B cell (primary cell): Measurements from ENCODE around the gene ASTN2. TPM values are rescaled to one million over a fixed set of nuclear protein-coding genes. Genes with fewer than 3 reads are reported as not detected.

Source experiments
- ATAC-seq: fragments of 200-7000 bp; cut with Tn5 transposase; one replicate; pipeline ENCODE4 v1.10.0; 2021; ENCODE audit warnings: low read depth, mild to moderate bottlenecking, moderate number of reproducible peaks, moderate library complexity
- CTCF ChIA-PET: fragments of 350-600 bp; sonication (Branson Sonifier 250); formaldehyde crosslinking; loops from one replicate; lab custom pipeline; 2021; ENCODE audit warnings: antibody characterized with exemption, inconsistent platforms; lab: Charles Lee
- POLR2A ChIA-PET: fragments of 350-600 bp; sonication (Branson Sonifier 250); formaldehyde crosslinking; loops from one replicate; lab custom pipeline; 2021; ENCODE audit warnings: antibody characterized with exemption; lab: Charles Lee
- DNase-seq: peaks from one replicate; pipeline ENCODE4 v3.0.0; 2013
- H2AFZ ChIP-seq: 2 replicates; pipeline ENCODE4 v1.6.1; 2012; ENCODE audit warnings: mild to moderate bottlenecking, low read depth, low read length; ENCODE audit not compliant: insufficient read depth, poor library complexity, severe bottlenecking
- H3K27ac ChIP-seq, 2 donors: 1 replicate in 1 of 2; 2 replicates in 1 of 2; pipeline ENCODE4 v1.5.1; 2012 to 2013; ENCODE audit warnings: low read length in 2 of 2, mild to moderate bottlenecking in 2 of 2, moderate library complexity in 1 of 2
- H3K27me3 ChIP-seq, 4 experiments: fragments of 200-600 bp in 1 of 4; sonication (generic) in 1 of 4; replicated peaks in 1 of 4; 1 replicate in 2 of 4; 2 replicates in 2 of 4; pipeline versions ENCODE4 v1.6.1 to v1.7.0; 2013 to 2016; ENCODE audit warnings: low read length in 3 of 4, mild to moderate bottlenecking in 2 of 4, mixed read lengths in 1 of 4, moderate library complexity in 1 of 4; ENCODE audit not compliant: insufficient read depth in 4 of 4, control insufficient read depth in 3 of 4; ENCODE audit errors: control extremely low read depth in 1 of 4
- H3K36me3 ChIP-seq, 2 experiments: replicated peaks in 1 of 2; 1 replicate in 1 of 2; 2 replicates in 1 of 2; pipeline versions ENCODE4 v1.6.1 to v1.7.1; 2013; ENCODE audit warnings: low read length in 1 of 2; ENCODE audit not compliant: insufficient read depth in 2 of 2, control insufficient read depth in 1 of 2; ENCODE audit errors: control extremely low read depth in 1 of 2, extremely low read depth in 1 of 2
- H3K4me1 ChIP-seq, 2 donors: fragments of 200-600 bp in 1 of 2; sonication (generic) in 1 of 2; 1 replicate in 1 of 2; 2 replicates in 1 of 2; pipeline versions ENCODE4 v1.5.1 to v1.6.1; 2013 to 2017; ENCODE audit warnings: low read length in 2 of 2; ENCODE audit not compliant: control insufficient read depth in 2 of 2, insufficient read depth in 2 of 2
- H3K4me2 ChIP-seq: replicated peaks from 2 replicates; pipeline ENCODE3; 2012; ENCODE audit warnings: mild to moderate bottlenecking, low read depth, low read length; ENCODE audit not compliant: poor library complexity, severe bottlenecking
- H3K4me3 ChIP-seq, 5 experiments: fragments of 200-600 bp in 1 of 5; sonication (generic) in 1 of 5; 1 replicate in 3 of 5; 2 replicates in 2 of 5; pipeline versions ENCODE4 v1.5.1 to v1.7.0; 2011 to 2016; ENCODE audit warnings: low read length in 4 of 5, mild to moderate bottlenecking in 4 of 5, low read depth in 2 of 5, control low read depth in 1 of 5, moderate library complexity in 1 of 5; ENCODE audit not compliant: insufficient read depth in 1 of 5; ENCODE audit errors: control extremely low read depth in 1 of 5, extremely low read depth in 1 of 5
- H3K79me2 ChIP-seq: fragments of 200-600 bp; sonication (generic); one replicate; pipeline ENCODE4 v1.6.0; 2016; ENCODE audit warnings: low read length; ENCODE audit not compliant: control insufficient read depth, insufficient read depth
- H3K9ac ChIP-seq: fragments of 200-600 bp; sonication (generic); 2 replicates; pipeline ENCODE4 v1.6.1; 2017; ENCODE audit warnings: mild to moderate bottlenecking, low read length, moderate library complexity
- H3K9me3 ChIP-seq, 3 donors: one replicate each; pipeline versions ENCODE4 v1.6.1 to v1.7.1; 2013; ENCODE audit warnings: low read length in 2 of 3; ENCODE audit not compliant: control insufficient read depth in 2 of 3, insufficient read depth in 1 of 3; ENCODE audit errors: control extremely low read depth in 1 of 3
- H4K20me1 ChIP-seq: 2 replicates; pipeline ENCODE4 v1.6.0; 2012; ENCODE audit warnings: mild to moderate bottlenecking, low read length; ENCODE audit not compliant: insufficient read depth, control insufficient read depth, poor library complexity, severe bottlenecking
- H3K27ac Mint-ChIP-seq: one replicate; pipeline ENCODE4 v1.8.0; 2021; ENCODE audit warnings: mixed read lengths
- H3K27me3 Mint-ChIP-seq: one replicate; pipeline ENCODE4 v1.8.0; 2021; ENCODE audit warnings: mixed read lengths
- H3K4me1 Mint-ChIP-seq: one replicate; pipeline ENCODE4 v1.8.0; 2021; ENCODE audit warnings: mixed read lengths
- H3K4me3 Mint-ChIP-seq: one replicate; pipeline ENCODE4 v1.8.0; 2021; ENCODE audit warnings: mixed read lengths
- H3K9me3 Mint-ChIP-seq: one replicate; pipeline ENCODE4 v1.8.0; 2022; ENCODE audit warnings: mixed read lengths; ENCODE audit not compliant: insufficient read depth
- CTCF ChIP-seq: fragments of 200-600 bp; IDR thresholded peaks from one replicate; pipeline ENCODE4 v1.8.0; 2022; ENCODE audit warnings: antibody characterized with exemption, mild to moderate bottlenecking
- EZH2 ChIP-seq: IDR thresholded peaks from 2 replicates; pipeline ENCODE4 v1.6.1; 2012; ENCODE audit warnings: borderline replicate concordance, low read depth, mild to moderate bottlenecking, moderate library complexity, low read length; ENCODE audit not compliant: insufficient read depth, poor library complexity, severe bottlenecking
- WGBS: methylation state at CpG from one replicate; pipeline ENCODE4 v1.1.5; 2013; ENCODE audit warnings: missing lambda C conversion rate; ENCODE audit not compliant: insufficient coverage; 5-methylcytosine and 5-hydroxymethylcytosine counted together
- intact Hi-C: fragments of 100-400 bp; cut with micrococcal nuclease; formaldehyde crosslinking; loops from one replicate; pipeline ENCODE4 v1.10.0; 2022
- polyA plus RNA-seq: library from polyadenylated mRNA; depleted of rRNA; stranded (reverse); fragments of >200 nt; gene quantifications from 2 replicates; pipeline ENCODE4 v1.2.3, GENCODE V29; 2012
- total RNA-seq, 2 donors: library from RNA; stranded (reverse); fragments of 120-200 nt in 1 of 2; gene quantifications; 1 replicate in 1 of 2; 2 replicates in 1 of 2; pipeline versions ENCODE4 v1.2.3 to v1.2.4, GENCODE V29; 2013 to 2022

The ASTN2 gene
- total and polyA plus RNA-seq, 2 donors (not counting 1 experiment from before 2014, with no cell fraction given): 1.2 to 3.6 TPM

DNA sequence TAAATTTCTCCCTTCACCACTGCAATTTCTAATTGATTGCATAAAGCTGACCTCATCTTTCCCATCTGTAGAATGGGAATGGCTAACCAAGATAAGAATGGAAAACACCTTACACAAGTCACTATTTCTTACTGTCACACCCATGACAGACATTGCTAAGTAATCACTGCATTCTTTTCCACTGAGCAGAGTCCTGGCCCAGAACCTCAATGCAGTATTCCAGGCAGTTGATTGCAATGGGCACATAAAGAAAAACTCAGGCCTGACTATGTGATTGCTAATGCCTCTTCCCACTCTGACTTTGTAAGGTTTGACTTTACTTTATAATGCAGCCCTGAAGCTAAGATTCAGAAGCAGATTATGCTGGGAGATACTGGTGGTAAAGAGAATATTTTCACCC is 698.4 kb downstream of the ASTN2 start:
- H4K20me1 ChIP-seq: no peaks in the 10 kb centered on the region
- H3K27ac ChIP-seq: no peak overlapping the region
- H3K36me3 ChIP-seq: no peaks in the 10 kb centered on the region
- intact Hi-C loops: no loop called here
- ATAC-seq (no peak), DNase-seq (no peak)
- Mint-ChIP-seq H3K27ac (no peak overlapping the region), H3K27me3 (peaks cover 15% of the 10 kb centered on the region), H3K9me3 (no peaks in the 10 kb centered on the region), H3K4me3 (no peak overlapping the region), H3K4me1 (no peaks in the 10 kb centered on the region)
- no peak overlapping the region for H2AFZ ChIP-seq
- no peaks in the 10 kb centered on the region for H3K9me3 ChIP-seq
- no peak overlapping the region for H3K4me2 ChIP-seq
- ChIA-PET CTCF (no interaction called here), POLR2A (no interaction called here)
- TF ChIP-seq EZH2 (no peak), CTCF (no peak)
- H3K4me3 ChIP-seq: no peak overlapping the region
- H3K79me2 ChIP-seq: no peaks in the 10 kb centered on the region
- H3K9ac ChIP-seq: no peak overlapping the region
- peaks cover 0 to 6% (median 0%) of the 10 kb centered on the region in 4 experiments for H3K27me3 ChIP-seq
- no peaks in the 10 kb centered on the region for H3K4me1 ChIP-seq

- DNase-seq (no peak), ATAC-seq (no peak)
- TF ChIP-seq CTCF: no peak
- TF ChIP-seq EZH2: no peak
- H3K79me2 ChIP-seq: no peaks in the 10 kb centered on the region
- H3K27ac ChIP-seq: no peak overlapping the region
- Mint-ChIP-seq H3K4me3 (no peak overlapping the region), H3K9me3 (no peaks in the 10 kb centered on the region), H3K4me1 (no peaks in the 10 kb centered on the region), H3K27ac (no peak overlapping the region), H3K27me3 (peaks cover 10% of the 10 kb centered on the region)
- no peaks in the 10 kb centered on the region for H3K4me1 ChIP-seq
- POLR2A ChIA-PET: no interaction called here
- CTCF ChIA-PET: no interaction called here
- no peaks in the 10 kb centered on the region for H3K36me3 ChIP-seq
- H3K9me3 ChIP-seq: no peaks in the 10 kb centered on the region
- no peak overlapping the region for H3K4me3 ChIP-seq
- 86% methylated on average over 1 of the region's 1 CpG for WGBS
- no peak overlapping the region for H3K4me2 ChIP-seq
- no peak overlapping the region for H3K9ac ChIP-seq
- peaks cover 0 to 6% (median 0%) of the 10 kb centered on the region in 4 experiments for H3K27me3 ChIP-seq
- intact Hi-C loops: no loop called here
- no peak overlapping the region for H2AFZ ChIP-seq
- no peaks in the 10 kb centered on the region for H4K20me1 ChIP-seq
Observed at GRCh38 chr9:116715751-116716150, 699.1 kb downstream of the ASTN2 start.
